GM19397 (cell line): ENCODE results near the gene CD46.

Experiments used
- ATAC-seq: cut with Tn5 transposase; IDR thresholded peaks from one replicate; pipeline ENCODE4 v1.9.1; 2021; ENCODE audit warnings: mild to moderate bottlenecking, moderate library complexity; ENCODE audit not compliant: unreplicated experiment

Gene CD46

GRCh38 chr1:207844371-207844770 is 92.5 kb downstream of the CD46 start:
- ATAC-seq, result no peak
